Measurements from ENCODE around the gene VWA2. TPM values are rescaled to one million over a fixed set of nuclear protein-coding genes. Genes with fewer than 3 reads are reported as not detected.

Gene VWA2
- total and polyA plus RNA-seq, 2 donors (not counting 3 experiments of a cell fraction or from before 2014, with no cell fraction given), result not detected

- FAIRE-seq (no peak), DNase-seq (ENCODE audit: low read depth, low spot score) (no peak)
- BruUV-seq (replicated peaks), result no TSS peak
- no peak for TF ChIP-seq EZH2 (IDR thresholded peaks at IDR 0.05; ENCODE audit: borderline replicate concordance, low read depth, low read length, severe bottlenecking)
- no peak for TF ChIP-seq MYC (IDR thresholded peaks at IDR 0.05; ENCODE audit: low read depth, low read length)
- TF ChIP-seq MAX (IDR thresholded peaks at IDR 0.05; ENCODE audit: insufficient read depth, insufficient read length), result no peak
- no peak for TF ChIP-seq CTCF (IDR thresholded peaks at IDR 0.05; ENCODE audit: extremely low read depth in 1 of 2, insufficient read depth in 1 of 2, low read depth in 1 of 2, low read length in 2 of 2)
- no peak for TF ChIP-seq GATA2 (IDR thresholded peaks at IDR 0.05; ENCODE audit: insufficient read depth, insufficient read length, low read depth, low read length)
- TF ChIP-seq JUN (IDR thresholded peaks at IDR 0.05; ENCODE audit: borderline replicate concordance, insufficient read depth, insufficient read length, low read depth), result no peak
- no peak for TF ChIP-seq POLR2AphosphoS5 (IDR thresholded peaks at IDR 0.05; ENCODE audit: insufficient read depth, low read depth, low read length)
- no peak for TF ChIP-seq FOS (IDR thresholded peaks at IDR 0.05; ENCODE audit: borderline replicate concordance, insufficient read depth, low read length)
- no peak for TF ChIP-seq POLR2A (IDR thresholded peaks at IDR 0.05; ENCODE audit: low read depth, low read length)
- no peaks in the 10 kb centered on the region for H3K9me1 ChIP-seq (replicated peaks; ENCODE audit: control insufficient read depth, extremely low read depth, insufficient read depth, low read length)
- H3K4me2 ChIP-seq (ENCODE audit: insufficient read depth, low read length), result no peak overlapping the region
- CTCF ChIA-PET, result interaction anchor here (0.5 kb wide), 1 partner anchor 22 kb away, joined by 3 read pairs; no protein-coding TSS in a partner anchor
- intact Hi-C loops (cut with micrococcal nuclease), result no loop called here
- no peak overlapping the region for H3K27ac ChIP-seq (ENCODE audit: insufficient read depth, low read depth, low read length)
- H2AFZ ChIP-seq (ENCODE audit: low read depth, low read length), result no peak overlapping the region
- H3K27me3 ChIP-seq (ENCODE audit: control insufficient read depth in 2 of 2, insufficient read depth in 2 of 2, low read length in 2 of 2), result peaks cover 10 to 14% of the 10 kb centered on the region in 2 experiments
- H4K20me1 ChIP-seq (replicated peaks; ENCODE audit: control insufficient read depth, extremely low read depth, insufficient read depth, low read length), result no peaks in the 10 kb centered on the region
- H3K9ac ChIP-seq (replicated peaks; ENCODE audit: extremely low read depth, insufficient read depth, low read length), result no peak overlapping the region
- dilution Hi-C loops (cut with MboI; ENCODE audit: extremely low pct_ligation_motif_present, low sequenced_read_pairs), result no loop called here
- H3K36me3 ChIP-seq (ENCODE audit: control insufficient read depth in 2 of 2, extremely low read depth in 1 of 2, insufficient read depth in 2 of 2, low read length in 2 of 2), result no peaks in the 10 kb centered on the region
- H3K79me2 ChIP-seq (ENCODE audit: control insufficient read depth, insufficient read depth, low read length), result no peaks in the 10 kb centered on the region
- POLR2A ChIA-PET, result no interaction called here
- no peaks in the 10 kb centered on the region for H3K9me3 ChIP-seq (replicated peaks; ENCODE audit: control insufficient read depth, insufficient read depth, low read length)
- H3K4me3 ChIP-seq (replicated peaks in 1 of 3; ENCODE audit: insufficient read depth in 1 of 3, low read depth in 1 of 3, low read length in 3 of 3), result no peak overlapping the region
- H3K4me1 ChIP-seq (ENCODE audit: control insufficient read depth, extremely low read depth, insufficient read depth, low read length), result no peaks in the 10 kb centered on the region
Observed at GRCh38 chr10:114245121-114245791, 6.2 kb downstream of the VWA2 start.
